Gastroesophageal sphincter (tissue), 3 donors: ENCODE data around the gene PEMT.

Source experiments
- CTCF ChIP-seq, 4 experiments: fragments of 200-600 bp in 2 of 4; fragments of 450-650 bp in 2 of 4; sonication (generic) in 1 of 4; IDR thresholded peaks; one replicate each; pipeline ENCODE4 v1.5.1; 2017 to 2019; ENCODE audit warnings: antibody characterized with exemption in 4 of 4, mild to moderate bottlenecking in 2 of 4, moderate library complexity in 2 of 4
- EP300 ChIP-seq: sonication (generic); formaldehyde crosslinking; IDR thresholded peaks from one replicate; pipeline ENCODE4 v1.6.1; 2017; ENCODE audit warnings: antibody characterized with exemption, mild to moderate bottlenecking
- POLR2AphosphoS5 ChIP-seq: sonication (generic); formaldehyde crosslinking; IDR thresholded peaks from one replicate; pipeline ENCODE4 v1.6.1; 2017; ENCODE audit warnings: antibody characterized with exemption

- no peak for TF ChIP-seq CTCF (IDR thresholded peaks at IDR 0.05)
- no peak for TF ChIP-seq EP300
- no peak for TF ChIP-seq POLR2AphosphoS5
These were observed 88.6 kb downstream of the PEMT start for GRCh38 chr17:17502741-17503565.
